Neural crest cell (in vitro differentiated cells): ENCODE data around the gene ADAMTS13. TPM values are rescaled to one million over a fixed set of nuclear protein-coding genes. Genes with fewer than 3 reads are reported as not detected.

ENCODE experiments used
- DNase-seq: peaks from one replicate; pipeline ENCODE4 v3.0.0; 2021; ENCODE audit warnings: low read depth, mixed read lengths, low spot score
- H3K27ac Mint-ChIP-seq: one replicate; pipeline ENCODE4 v1.8.0; 2021; ENCODE audit warnings: mild to moderate bottlenecking, mixed read lengths; ENCODE audit not compliant: unreplicated experiment
- H3K27me3 Mint-ChIP-seq: 2 replicates; pipeline ENCODE4 v1.8.0; 2021; ENCODE audit warnings: low read depth, mild to moderate bottlenecking, mixed read lengths
- H3K36me3 Mint-ChIP-seq: 2 replicates; pipeline ENCODE4 v1.8.0; 2021; ENCODE audit warnings: low read depth, mild to moderate bottlenecking, mixed read lengths
- H3K4me1 Mint-ChIP-seq: 2 replicates; pipeline ENCODE4 v1.8.0; 2021; ENCODE audit warnings: mixed read lengths
- H3K4me3 Mint-ChIP-seq: one replicate; pipeline ENCODE4 v1.8.0; 2021; ENCODE audit warnings: mild to moderate bottlenecking, mixed read lengths
- H3K9me3 Mint-ChIP-seq: 2 replicates; pipeline ENCODE4 v1.8.0; 2021; ENCODE audit warnings: mixed read lengths
- CTCF ChIP-seq: fragments of 200-600 bp; sonication (generic); conservative IDR thresholded peaks from 2 replicates; pipeline ENCODE4 v1.5.0; 2021; ENCODE audit warnings: antibody characterized with exemption, mild to moderate bottlenecking
- total RNA-seq: library from RNA; stranded (reverse); gene quantifications from 2 replicates; pipeline ENCODE4 v1.2.1, GENCODE V29; 2021

The ADAMTS13 gene
- total RNA-seq, 1 donor from 2014 or later: 6.0 TPM

GRCh38 chr9:133433351-133433843 is 11.2 kb downstream of the ADAMTS13 start:
- Mint-ChIP-seq H3K9me3 (no peaks in the 10 kb centered on the region), H3K27me3 (peaks cover 16% of the 10 kb centered on the region), H3K4me3 (no peak overlapping the region), H3K4me1 (no peaks in the 10 kb centered on the region), H3K27ac (no peak overlapping the region), H3K36me3 (no peaks in the 10 kb centered on the region)
- DNase-seq: no peak
- TF ChIP-seq CTCF: no peak

- Mint-ChIP-seq H3K4me1 (no peaks in the 10 kb centered on the region), H3K27me3 (no peaks in the 10 kb centered on the region), H3K36me3 (no peaks in the 10 kb centered on the region), H3K27ac (no peak overlapping the region), H3K9me3 (no peaks in the 10 kb centered on the region), H3K4me3 (no peak overlapping the region)
- no peak for DNase-seq
- no peak for TF ChIP-seq CTCF
These were observed 14.5 kb downstream of the ADAMTS13 start for GRCh38 chr9:133436681-133437080.

- Mint-ChIP-seq H3K27me3 (no peaks in the 10 kb centered on the region), H3K4me1 (no peaks in the 10 kb centered on the region), H3K27ac (no peak overlapping the region), H3K4me3 (no peak overlapping the region), H3K9me3 (no peaks in the 10 kb centered on the region), H3K36me3 (no peaks in the 10 kb centered on the region)
- no peak for TF ChIP-seq CTCF
- DNase-seq: no peak
These were observed 15.8 kb downstream of the ADAMTS13 start for GRCh38 chr9:133437753-133438531.

GRCh38 chr9:133439337-133439736 is 17.2 kb downstream of the ADAMTS13 start:
- Mint-ChIP-seq H3K4me3 (no peak overlapping the region), H3K4me1 (no peaks in the 10 kb centered on the region), H3K9me3 (no peaks in the 10 kb centered on the region), H3K27ac (no peak overlapping the region), H3K36me3 (no peaks in the 10 kb centered on the region), H3K27me3 (no peaks in the 10 kb centered on the region)
- TF ChIP-seq CTCF: no peak
- no peak for DNase-seq

GRCh38 chr9:133440874-133441273 is 18.7 kb downstream of the ADAMTS13 start:
- DNase-seq: no peak
- no peak for TF ChIP-seq CTCF
- Mint-ChIP-seq H3K27ac (no peak overlapping the region), H3K27me3 (no peaks in the 10 kb centered on the region), H3K36me3 (no peaks in the 10 kb centered on the region), H3K9me3 (no peaks in the 10 kb centered on the region), H3K4me3 (no peak overlapping the region), H3K4me1 (no peaks in the 10 kb centered on the region)
